ENCODE measurements around the gene DNAJC15.
A peak's percentile ranks its signal among the peaks of the same experiment; 100 is the strongest.

DNAJC15 gene

DNA sequence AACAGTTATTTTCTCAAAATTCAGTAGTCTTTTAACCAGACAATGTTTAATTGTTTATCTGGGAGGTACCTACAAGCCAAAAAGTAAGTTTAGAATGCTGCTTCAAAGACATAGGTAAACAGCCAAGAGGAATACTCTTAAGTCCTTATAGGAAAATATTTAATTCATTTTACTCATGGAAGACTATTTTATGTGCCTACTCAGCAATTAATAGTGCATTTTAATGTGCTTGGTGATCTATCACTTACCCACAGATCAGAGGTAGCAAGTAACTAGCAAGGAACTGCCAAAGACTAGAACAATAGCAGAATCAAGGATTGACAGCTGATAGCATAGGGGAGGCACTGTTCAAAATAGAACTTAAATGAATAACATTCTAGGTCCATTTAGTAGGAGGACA, 60.4 kb downstream of the DNAJC15 start:
- DNase-seq (ENCODE audit: low spot score), result no peak

DNA sequence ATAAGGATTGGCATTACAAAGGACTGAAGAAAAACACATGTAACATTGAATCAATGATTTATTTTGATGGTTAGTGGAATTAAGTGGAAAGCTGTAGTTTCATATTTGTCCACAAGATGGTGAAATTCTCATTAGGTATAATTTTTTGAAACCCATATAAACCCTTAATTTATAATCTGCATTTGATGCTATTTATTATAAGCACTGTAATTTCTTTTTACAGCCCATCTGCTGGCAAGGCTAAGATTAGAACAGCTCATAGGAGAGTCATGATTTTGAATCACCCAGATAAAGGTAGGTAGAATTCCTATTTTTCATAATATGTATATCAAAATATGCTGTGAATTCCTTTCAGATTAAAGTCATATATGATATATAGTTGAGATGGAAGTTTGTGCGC, 62.2 kb downstream of the DNAJC15 start:
- DNase-seq (ENCODE audit: low spot score), result peak; percentile 18

DNA sequence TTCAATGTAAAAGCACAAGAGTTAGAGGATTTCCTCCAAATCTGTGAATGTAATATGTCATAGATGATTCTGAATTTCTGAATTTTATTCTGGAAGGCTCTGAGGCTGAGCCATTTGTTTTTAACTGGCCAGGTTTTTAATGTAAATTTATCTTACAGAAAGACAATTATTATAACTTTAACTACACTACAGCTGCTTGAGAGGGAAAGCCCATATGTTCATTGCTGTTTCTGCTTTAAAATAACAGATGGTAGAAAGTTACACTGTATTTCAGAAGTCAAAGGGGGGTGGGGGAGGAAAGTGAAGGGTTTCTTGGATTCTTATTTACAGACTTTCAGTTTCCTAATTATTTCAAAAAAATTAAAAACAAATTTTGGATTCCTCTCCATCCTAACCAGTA, 62.8 kb downstream of the DNAJC15 start:
- no peak for DNase-seq (ENCODE audit: low spot score)

DNA sequence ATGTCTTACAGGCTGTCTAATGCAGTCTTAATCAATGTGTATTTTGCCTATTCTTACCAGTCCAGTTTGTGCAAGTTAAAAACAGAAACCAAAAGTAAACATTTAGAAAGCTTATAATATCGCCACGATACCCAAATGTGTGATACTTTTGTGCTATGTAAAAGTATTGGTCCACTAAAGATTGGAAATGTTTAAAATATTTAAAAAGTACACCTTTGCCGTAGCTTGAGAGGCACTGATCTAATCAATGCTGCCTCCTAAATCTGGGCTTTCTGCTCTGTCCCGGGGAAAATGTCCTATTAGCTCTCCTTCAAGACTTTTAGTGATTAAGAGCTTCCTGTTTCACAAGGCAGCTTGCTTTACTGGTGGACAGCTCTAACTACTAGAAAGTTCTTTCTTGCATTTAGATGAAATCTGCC, 64.7 kb downstream of the DNAJC15 start:
- DNase-seq (ENCODE audit: low spot score), result peak; percentile 3

DNA sequence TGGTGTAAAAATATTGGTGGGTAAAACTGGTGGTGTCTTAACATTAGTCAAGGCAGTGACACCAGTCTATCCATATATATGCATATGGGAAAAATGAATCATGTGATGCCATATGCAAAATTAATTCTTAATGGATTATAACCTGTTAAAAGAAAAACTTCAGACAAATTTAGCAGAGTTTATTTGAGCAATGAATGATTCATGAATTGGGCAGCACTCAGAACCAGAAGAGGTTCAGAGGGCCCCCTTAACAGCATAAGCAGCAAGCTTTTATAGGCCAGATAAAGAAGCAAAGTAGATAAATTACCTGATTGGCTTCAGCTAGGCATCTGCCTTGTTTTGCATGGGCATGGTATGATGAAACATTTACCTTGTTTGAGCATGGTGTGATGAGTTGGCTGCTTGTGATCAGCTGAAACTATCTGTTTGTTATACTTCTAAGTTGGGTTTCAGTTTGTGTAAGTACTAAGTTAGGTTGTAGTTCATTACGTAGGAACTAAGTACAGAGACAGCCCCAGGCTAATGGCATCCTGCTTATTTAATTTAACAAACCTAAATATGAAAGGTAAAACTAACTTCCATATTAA, 66.6 kb downstream of the DNAJC15 start:
- no peak for DNase-seq (ENCODE audit: low spot score)

DNA sequence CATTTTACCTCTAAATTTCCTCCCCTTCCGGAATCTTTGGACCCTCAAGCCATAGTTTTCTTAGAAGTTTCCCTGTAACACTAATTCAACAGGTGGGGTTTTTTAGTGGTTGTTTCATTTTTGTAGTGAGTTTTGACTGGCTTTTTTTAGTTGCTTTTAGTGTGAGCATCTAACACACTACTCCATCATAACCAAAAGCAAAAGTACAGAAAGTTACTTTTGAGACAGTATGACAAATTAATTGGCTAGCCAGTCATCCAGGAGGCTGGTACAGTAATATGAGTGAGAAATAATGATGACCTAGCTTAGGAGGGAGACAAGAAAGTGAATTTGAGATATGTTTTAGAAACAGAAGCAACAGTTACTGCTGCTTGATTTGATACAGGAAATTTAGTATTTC, 71.5 kb downstream of the DNAJC15 start:
- no peak for DNase-seq (ENCODE audit: low spot score)

DNA sequence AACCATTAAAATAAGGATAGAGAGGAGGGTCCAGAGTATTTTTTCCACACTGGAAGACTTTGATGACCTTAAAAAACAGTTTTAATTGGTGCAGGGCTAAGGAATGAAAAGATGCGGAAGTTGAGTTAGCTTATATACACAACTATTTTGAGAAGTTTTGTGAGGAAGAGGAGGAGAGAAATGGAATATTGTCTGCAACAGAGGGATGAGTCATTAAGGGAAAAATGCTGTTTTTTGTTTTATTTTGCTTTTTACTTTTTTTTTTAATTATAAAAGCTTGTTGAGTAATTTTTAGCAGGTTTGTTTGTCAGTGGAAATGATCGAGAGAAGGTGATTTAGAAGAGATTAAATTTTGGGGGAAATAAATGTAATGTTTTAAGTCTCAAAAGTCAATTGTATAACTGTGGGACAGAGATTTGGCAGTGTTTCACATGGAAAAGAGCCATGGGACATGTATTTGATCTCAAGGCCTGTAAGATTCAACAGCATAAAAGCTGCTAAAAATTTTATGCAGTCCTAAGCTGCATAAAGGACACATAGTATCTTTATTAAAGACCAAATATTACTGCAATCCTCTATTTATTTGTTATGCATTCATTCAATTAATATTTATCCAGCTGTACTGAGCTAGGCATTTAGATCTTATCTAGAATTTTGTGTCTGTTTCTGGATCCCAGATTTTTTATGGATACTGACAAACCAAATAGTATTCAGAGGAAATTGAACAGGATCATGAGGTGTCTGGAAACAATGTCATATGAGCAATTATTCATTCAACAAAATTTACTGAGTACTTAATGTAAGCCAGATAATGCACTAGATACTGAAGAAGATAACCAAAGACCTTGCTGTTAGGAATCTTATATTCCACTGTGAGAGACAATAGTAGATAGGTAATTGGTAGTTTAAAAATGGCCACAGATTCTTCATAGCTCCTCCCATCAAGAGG, 72.7 kb downstream of the DNAJC15 start:
- DNase-seq (ENCODE audit: low spot score), result no peak

DNA sequence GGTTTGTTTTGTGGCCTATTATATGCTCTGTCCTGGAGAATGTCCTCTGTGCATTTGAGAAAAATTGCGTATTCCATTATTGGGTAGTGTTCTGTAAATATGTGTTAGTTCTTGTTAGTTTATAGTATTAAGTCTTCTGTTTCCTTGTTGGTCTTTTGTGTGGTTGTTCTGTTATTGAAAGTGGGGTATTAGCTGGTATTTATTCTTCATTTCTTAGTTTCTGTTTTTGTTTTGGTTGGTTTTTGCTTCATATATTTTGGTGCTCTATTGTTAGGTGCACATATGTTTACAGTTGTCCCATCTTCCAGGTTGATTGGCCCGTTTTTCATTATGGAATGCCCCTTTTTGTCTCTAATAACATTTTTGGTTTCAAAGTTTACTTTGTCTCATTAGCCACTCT, 77.3 kb downstream of the DNAJC15 start:
- no peak for DNase-seq (ENCODE audit: low spot score)

DNA sequence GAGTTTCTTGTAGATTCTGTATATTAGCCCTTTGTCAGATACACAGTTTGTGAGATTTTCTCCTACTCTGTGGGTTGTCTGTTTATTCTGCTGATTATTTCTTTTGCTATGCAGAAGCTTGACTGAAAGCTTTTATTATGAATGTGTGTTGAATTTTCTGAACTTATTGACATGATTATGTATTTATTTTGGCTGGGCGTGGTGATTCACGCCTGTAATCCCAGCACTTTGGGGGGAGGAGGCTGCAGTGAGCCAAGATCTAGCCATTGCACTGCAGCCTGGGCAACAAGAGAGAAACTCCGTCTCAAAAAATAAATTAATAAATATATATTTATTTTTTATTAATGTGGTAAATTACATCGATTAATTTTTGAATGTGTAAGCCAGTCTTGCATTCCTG, 78.9 kb downstream of the DNAJC15 start:
- no peak for DNase-seq (ENCODE audit: low spot score)

DNA sequence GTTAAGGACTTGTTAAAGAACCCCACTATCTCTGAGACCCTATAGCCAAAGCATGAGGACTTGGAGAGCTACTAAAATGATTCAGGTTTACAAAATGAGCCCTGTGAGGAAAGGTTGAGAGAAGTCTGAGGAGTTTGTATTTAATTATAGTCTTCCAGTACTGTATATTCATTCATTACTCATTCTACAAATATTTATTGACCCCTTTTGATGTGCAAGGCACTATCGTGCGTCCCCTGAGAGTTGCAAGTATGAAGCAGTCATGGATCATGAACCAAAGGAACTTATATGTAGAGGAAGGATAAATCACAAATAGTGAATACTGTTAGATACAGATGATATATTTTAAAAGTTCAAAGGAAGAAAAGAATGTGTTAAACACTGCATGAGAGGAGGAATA, 84.4 kb downstream of the DNAJC15 start:
- no peak for DNase-seq (ENCODE audit: low spot score)

DNA sequence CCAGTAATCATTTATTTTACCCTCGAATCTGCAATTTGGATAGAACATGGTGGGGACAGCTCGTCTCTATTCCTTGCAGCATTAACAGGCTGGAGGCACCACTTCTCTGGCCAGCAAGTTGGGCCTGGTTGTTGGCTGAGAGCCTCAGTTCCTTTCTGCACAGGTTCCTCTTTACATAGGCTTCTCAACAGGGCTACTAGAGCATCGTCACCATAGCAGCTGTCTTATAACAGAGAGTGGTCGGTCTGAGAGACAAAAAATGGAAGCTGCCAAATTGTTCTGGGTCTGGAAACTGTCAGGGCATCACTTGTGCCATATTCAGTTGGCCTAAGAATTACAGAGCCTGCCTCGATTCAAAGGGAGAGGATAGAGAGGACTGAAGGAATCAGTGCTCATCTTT, 86.7 kb downstream of the DNAJC15 start:
- no peak for DNase-seq (ENCODE audit: low spot score)

DNA sequence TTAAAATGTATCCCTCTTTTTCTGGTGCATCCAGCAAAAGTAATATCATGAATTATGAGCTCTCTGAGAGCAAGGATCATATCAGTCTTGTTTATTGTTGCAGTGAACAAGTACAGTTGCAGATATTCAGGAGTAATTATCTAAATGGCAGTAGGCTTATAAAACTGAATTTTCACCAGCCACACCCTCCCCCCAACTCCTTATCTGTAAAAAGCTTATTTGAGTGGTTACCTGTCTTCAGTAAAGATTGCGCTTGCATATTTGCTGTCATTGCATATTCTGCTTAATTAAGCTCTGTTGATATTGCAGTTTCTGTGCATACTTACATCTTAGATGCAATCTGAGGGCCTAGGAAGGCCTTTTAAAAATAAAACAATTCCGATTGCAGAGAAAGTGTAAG, 87.3 kb downstream of the DNAJC15 start:
- no peak for DNase-seq (ENCODE audit: low spot score)

DNA sequence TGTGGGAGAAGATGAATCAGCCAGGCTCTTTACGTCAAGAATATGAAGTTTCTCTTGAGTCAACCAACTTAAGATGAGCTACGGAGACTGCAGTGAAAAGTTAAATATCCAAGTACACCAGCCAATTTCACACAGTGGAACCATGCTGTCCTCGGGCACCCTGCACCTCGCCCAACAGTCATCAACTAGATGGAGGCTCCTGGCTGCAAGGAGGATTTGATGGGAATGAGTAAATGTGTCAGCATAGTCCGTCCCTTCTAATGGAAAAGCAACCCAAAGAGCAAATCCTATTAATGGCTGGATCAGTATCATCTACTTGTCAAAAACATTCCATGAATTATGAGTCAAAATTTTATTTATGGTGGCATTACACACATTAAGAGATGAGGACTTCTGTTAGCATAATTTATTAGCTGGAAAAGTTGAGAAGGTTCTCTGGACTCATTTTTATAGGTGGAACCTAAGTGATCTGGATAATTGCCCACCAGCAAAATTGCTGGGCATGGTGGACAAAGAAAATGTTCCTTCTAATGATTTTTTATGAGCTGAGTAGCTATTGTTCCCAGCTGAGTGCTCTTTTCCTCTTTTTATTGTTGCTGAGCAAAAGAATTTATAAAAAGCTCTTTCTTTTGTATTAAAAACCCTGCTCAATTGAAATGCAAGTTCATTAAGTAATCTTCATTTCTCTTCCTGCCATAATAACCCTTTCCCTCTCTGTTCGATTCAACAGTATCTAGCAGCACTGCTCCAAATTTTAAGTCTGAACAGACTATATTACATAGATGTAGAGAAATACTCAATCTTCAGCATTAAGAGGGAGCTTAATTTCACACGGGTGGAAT, 88.4 kb downstream of the DNAJC15 start:
- no peak for DNase-seq (ENCODE audit: low spot score)

DNA sequence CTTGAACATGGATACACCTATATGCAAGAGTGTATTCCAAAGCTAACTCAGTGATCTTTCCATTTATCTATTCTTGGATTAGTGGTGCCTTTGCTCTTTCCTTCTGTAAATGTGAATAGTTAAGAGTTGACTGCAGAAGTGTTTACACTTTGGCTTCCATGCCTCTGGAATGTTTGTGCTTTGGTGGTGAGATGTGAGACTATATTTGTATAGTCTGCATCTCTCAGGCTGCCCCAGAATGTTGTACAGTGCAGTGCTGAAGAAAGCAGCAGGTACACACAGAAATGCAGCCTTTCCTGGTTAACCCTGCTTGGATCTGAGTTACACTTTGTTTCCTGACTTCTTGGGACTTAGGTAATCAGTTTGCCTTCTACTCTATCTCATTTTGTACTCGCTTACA, 90.2 kb downstream of the DNAJC15 start:
- DNase-seq (ENCODE audit: low spot score), result no peak

DNA sequence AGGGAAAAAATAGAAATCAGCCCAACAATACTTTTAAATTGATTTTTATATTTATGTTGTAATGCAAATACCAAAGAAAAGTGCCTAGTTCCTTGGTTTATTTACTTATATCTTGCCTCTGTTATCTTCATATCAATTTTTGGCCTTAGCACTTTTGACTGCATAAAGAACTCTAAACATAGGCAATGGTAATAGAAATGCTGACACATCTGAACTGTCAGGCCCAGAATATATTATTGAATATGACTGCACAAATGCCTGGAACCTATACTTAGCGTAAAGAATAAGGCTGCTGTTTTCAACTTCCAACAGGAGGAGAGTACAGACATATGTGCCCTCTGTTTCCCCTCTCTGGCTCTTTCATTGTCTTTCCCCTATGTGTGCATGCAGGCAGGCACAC, 91.1 kb downstream of the DNAJC15 start:
- no peak for DNase-seq (ENCODE audit: low spot score)

DNA sequence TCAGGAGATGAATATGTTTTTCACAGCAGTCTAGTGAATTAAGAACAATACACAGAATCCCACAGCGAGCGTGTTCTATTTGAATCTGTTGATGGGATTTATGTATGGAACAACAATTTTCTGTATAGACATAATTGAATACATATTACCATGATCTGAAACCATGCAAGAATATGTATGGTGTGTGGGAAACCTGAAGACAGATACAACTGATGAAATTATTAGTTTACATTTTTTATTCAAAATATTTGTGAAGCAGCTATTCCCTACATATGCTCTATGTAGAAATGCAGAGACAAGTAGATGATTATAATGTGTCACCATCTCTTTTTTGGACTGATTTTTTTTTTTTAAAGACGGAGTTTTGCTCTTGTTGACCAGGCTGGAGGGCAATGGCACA, 91.8 kb downstream of the DNAJC15 start:
- DNase-seq (ENCODE audit: low spot score), result no peak

DNA sequence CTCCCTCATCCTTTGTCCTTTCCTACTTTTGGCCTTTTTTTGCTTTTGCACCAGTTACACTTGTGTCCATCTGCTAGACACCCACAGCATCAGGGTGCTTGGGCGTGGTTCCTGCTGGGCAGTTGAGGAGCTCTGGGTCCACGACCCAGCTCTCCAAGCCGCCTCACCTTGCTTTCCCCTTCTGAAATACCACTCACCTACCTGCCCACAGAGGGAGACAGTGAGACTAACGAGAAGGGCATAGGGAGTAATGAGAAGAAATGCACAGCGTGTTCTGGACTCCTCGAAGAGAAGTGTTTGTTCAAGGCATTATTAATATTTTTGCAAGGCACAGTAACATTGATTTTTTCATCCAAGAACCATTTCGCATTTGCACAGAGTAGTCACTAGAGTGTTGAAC, 92.9 kb downstream of the DNAJC15 start:
- DNase-seq (ENCODE audit: low spot score), result no peak

DNA sequence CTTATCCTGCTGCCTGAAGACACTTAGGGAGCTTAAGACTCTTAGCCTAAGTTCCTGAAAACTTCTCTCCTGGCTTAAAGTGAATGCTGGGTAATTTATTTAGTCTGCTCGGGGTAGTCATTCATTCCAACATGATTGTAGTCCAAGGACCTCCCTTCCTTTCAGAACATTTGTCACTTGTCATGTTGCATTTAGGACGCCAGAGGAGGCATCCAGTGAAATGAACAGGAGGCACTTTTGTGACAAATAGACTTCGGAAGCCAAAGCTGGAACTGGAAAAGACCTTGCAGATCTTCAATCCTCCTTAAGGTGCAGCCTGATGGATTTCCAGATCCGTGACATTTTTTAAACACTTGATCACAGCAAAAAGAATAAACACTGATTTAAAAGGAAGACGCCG, 95.1 kb downstream of the DNAJC15 start:
- no peak for DNase-seq (ENCODE audit: low spot score)

DNA sequence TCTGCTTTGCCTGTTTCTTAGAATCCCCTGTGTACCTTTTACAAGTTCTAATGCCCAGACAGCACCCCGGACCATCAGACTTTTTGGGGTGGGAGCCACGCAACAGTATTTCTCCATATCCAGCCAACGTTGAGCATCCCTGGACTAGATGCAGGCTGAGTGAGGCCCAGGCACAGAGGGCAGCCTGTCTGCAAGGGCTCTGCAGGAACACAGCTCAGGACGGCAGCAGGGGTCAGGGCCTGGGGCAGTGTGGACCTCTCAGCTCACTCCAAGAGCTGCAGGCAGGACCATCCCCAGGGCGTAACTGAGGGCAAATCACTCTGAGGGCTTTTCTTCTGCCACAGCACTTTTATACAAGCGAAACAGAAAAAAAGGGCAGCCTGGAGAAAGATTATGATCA, 95.8 kb downstream of the DNAJC15 start:
- DNase-seq (ENCODE audit: low spot score), result no peak

DNA sequence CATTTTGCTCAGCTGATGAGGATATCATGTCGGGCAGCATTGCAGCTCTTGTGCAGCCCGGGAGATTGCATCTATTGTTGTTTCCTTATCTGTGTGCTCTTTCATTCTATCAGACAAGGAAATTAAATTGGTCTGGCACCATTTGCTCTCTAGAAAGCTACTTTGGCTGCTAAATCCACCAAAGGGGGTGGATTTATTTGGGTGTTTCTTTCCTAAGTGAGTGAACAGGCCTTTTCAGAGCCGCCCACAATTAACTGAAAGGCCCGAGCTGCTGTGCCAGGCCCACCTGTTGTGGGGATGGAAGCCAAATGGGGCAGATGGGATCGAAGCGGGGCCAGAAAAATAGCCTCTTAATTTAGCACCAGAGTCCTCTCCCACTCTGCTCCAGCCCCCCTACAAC, 99.4 kb downstream of the DNAJC15 start:
- no peak for DNase-seq (ENCODE audit: low spot score)

DNA sequence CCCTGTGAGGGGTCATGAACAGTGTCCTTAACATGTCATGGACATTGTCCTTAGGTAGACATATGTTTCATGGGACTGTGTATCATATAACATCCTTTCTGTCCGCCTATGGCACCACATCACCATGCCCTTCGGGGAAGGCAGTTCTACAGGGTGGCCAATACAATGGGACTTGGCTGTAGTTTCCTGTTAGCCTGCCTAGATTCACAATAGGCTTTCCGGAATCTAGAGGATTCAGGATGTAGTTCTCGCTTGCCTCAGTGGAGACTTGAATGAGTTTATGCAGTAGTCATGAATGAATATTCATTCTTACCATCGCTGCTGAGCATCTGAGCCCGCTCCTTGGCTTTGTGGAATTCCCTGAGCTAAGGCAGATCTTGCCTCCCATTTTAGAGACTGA, 100.5 kb downstream of the DNAJC15 start:
- DNase-seq (ENCODE audit: low spot score), result no peak

DNA sequence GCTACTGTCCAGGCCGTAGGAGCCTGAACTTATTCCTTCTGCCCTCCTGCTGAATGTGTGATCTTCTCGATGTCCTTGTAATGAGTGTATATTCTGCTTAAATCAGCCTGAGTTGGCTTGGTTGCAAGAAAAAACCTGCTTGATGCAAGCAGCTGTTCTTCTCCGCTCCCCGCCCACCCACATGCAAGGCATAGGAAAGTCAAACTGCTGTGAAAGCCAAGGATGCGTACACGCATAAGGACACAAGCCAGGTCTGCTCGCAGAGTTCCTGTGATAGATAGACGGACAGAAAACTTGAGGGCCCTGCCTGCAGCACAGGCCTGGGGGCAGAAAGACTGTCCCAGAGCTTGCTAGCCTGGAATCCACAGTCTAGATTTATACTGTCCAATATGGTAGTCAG, 101.1 kb downstream of the DNAJC15 start:
- DNase-seq (ENCODE audit: low spot score), result no peak

DNA sequence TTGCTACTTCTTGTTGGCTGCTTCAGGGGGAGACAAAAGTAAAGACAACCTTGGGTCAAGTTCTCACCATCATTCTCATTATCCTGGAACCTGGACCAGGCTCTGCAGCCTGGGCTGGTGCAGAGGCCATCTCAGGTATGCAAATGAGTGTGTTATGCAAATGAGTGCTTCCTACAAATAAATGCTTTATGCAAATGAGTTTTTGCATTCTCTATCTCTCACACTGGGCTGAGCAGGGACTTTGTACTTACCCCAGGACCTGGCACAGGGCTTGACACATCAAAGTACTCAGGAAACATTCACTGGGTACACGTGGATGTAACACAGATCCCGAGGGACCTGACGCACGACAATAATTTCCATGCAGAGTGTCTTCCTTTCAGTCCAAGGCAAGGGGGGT, 103.0 kb downstream of the DNAJC15 start:
- DNase-seq (ENCODE audit: low spot score), result no peak
